NCI-H187 (cell line): Measurements from ENCODE around the gene CLIC4.
"Not testable (repeated sequence)": the region's sequence is repeated elsewhere in the genome, so short reads cannot be mapped to it uniquely, and the experiment has no call there.

Experiments used
- DNase-seq, 2 experiments: peaks; one replicate each; lab custom pipeline; 2025; lab: John Stamatoyannopoulos, UW

The CLIC4 gene

GRCh38 chr1:24717887-24718650 lies 27.2 kb upstream of the CLIC4 start:
- no peak for DNase-seq

DNA sequence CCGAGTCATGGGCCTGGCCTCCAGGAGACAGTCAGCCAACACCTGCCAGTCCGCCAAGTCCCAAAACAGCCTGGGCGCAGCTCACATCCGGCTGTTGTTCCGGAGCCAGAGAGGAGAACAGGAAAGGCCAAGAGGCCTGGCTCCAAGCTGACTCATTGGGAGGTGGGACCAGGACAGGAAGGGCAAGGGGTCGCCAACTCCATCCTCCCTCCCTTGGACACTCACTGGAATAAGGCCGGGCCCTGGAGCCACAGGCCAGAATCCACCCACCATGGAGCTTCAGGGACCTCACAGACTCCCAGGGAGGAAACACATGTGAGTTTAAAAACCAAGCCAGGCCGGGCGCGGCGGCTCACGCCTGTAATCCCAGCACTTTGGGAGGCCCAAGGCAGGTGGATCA lies 25.1 kb upstream of the CLIC4 start:
- DNase-seq: no peak

- no peak for DNase-seq
Observed at GRCh38 chr1:24721533-24721932, 23.7 kb upstream of the CLIC4 start.

DNA sequence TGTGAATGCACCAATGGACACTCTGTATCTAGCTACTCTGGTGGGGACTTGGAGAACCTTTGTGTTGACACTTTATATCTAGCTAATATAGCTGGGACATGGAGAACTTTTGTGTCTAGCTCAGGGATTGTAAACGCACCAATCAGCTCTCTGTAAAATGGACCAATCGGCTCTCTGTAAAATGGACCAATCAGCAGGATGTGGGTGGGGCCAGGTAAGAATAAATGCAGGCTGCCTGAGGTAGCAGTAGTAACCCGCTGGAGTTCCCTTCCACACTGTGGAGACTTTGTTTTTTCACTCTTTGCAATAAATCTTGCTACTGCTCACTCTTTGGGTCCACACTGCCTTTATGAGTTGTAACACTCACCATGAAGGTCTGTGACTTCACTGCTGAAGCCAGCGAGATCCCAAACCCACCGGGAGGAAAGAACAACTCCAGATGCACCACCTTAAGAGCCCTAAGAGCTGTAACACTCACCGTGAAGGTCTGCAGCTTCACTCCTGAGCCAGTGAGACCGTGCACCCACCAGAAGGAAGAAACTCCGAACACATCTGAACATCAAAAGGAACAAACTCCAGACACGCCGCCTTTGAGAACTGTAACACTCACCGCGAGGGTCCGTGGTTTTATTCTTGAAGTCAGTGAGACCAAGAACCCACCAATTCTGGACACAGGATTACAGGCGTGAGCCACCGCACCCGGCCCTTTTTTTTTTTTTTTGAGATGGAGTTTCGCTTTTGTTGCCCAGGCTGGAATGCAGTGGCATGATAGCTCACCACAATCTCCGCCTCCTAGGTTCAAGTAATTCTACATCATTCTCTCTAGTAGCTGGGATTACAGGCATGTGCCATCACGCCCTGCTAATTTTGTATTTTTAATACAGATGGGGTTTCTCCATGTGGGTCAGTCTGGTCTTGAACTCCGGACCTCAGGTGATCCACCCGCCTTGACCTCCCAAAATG lies 22.9 kb upstream of the CLIC4 start:
- DNase-seq: not testable (repeated sequence)

DNA sequence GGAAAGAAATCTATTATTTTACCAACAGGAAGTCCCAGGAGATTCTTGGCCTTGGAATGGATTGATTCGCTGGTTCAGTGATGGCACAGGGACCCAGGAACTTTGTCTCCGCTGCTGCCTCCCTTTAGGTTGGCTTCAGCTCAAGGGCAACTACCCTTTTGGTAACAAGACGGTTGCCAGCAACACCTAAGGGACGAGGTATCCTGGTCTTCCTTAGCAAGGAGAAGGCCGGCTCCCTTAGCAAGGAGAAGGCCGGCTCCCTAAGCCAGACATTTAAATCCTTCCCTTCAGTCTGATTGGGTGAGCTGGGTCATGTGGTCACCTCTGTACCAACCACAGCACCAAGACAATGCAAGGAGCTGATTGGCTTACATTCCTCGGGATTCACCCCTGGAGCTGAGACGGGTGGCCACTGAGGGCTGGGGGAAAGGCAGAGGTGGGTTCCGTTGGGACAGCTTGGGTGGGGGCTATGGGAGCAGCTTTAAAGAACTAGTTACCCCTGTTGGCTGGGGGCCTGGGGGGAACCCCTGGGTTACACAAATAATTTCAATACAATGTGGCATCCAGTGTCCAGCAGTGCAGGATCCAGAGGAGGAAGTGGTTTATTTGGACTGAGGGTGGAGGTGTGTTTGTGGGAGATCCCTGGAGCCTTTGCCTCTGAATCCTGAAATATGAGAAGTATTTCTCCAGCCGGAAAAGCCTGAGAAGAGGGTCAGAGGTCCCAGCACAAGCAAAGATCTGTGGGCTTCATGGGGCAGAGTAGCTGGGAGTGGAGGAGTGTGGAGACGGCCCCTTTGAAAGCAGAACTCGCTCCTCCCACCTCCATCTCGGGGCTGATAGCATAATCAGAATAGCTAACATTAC lies 20.7 kb upstream of the CLIC4 start:
- no peak for DNase-seq

DNA sequence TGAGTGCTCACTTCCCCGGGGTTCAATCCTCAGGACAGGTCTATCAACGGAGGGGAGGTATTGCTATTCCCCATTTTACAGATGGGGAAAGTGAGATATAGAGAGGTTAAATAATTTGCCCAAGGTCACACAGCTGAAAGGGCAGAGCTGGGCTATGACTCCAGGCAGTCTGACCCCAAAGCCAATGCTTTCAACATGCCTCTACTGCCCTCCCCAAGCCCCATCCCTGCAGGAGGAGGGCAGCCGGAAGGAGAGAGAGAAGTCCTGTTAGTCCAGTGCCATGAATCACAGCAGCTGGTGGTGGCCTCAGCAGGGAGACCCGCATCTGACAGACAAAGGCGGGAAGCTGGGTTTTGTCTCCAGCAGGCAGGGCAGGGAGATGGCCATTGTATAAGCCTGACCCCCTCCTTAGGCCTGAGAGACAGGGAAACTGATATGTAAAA lies 20.0 kb upstream of the CLIC4 start:
- DNase-seq: no peak

DNA sequence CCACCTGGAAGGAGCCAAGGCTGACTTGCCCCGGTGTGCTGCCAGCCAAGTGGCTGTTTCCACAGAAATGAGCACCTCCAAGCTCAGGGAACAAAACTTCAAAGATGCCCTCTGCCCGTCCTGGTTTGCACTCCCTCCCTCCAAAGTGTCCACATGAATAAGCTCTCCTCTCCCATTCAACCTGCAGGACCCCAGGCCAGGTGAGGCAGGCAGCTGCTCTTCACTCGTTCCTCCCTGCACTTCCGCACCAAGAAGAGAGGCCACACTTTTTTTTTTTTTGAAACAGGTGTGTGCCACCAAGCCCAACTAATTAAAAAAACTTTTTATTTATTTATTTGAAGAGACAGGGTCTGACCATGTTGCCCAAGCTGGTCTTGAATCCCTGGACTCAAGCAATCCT lies 18.5 kb upstream of the CLIC4 start:
- DNase-seq: no peak

DNA sequence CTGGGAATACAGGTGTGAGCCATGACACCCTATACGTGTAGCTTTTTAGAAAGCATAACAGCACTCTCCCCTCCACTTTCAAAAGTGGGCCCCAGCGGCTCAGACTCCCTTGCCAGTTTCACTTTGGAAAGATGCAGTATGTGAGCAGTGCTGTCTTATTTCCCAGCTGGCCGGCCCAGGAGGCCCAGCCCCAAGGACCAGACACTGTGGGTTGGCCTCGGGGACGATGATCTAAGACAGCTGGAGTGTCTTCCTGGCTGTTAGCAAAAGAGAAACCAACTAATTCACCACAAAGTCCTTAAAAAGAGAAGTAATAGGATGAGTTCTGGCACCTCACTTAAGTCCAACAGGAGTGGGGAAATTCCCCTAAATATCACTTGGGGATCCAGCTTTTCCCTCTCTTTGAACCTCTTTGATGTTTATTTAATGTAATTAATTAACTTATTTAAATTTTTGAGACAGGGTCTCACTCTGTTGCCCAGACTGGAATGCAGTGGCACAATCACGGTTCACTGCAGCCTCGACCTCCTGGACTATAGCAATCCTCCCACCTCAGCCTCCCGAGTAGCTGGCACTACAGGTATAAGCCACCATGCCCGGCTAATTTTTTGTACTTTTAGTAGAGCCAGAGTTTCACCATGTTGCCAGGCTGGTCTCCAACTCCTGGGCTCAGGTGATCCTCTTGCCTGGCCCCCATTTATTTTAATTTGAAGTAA lies 17.6 kb upstream of the CLIC4 start:
- no peak for DNase-seq

GRCh38 chr1:24728982-24729381 lies 16.3 kb upstream of the CLIC4 start:
- no peak for DNase-seq

- DNase-seq: no peak
Observed at GRCh38 chr1:24732186-24732885, 12.9 kb upstream of the CLIC4 start.

GRCh38 chr1:24733342-24733741 lies 11.9 kb upstream of the CLIC4 start:
- not testable (repeated sequence) for DNase-seq

GRCh38 chr1:24735156-24735508 lies 10.1 kb upstream of the CLIC4 start:
- DNase-seq: no peak

DNA sequence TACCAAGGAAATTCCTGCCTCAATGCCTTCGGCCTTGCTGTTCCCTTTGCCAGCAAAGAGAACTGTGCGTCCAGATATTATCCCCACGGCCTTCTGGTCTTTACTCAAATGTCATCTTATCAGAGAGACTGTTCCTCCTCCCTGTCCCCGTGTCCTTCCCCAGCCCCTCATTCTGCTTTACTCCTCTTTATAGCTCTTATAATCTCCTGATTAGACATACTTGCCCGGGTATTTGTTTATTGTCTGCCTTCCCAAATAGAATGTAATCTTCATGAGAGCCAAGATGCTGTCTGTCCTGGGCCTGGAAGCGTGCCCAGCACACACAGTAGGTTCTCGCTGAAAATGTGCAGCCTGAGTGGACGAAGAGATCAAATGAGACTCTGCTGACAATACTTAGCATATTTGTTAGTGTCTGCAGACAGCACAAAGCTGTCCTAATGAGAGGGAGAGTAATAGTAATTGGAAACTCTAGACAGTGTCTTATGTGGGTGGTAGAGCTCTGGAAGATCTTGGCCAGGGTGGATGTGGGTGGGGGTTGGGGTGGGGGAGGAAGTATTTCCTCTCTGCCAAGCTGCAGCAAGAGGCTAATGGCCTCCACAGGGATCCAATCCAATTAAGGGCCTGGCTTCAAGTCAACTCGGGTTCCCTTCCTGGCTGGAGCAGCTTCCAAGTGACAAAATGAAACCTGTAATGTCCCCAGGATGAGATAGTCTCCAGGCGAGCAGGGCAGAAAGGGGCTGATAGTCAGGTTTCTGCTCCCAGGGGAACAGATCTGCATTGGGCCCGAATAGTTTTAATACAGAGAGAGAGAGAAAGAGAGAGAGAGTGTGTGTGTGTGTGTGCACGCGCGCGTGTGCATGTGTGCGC lies 9.5 kb upstream of the CLIC4 start:
- DNase-seq: no peak

- DNase-seq: no peak
Observed at GRCh38 chr1:24737368-24738117, 7.7 kb upstream of the CLIC4 start.

DNA sequence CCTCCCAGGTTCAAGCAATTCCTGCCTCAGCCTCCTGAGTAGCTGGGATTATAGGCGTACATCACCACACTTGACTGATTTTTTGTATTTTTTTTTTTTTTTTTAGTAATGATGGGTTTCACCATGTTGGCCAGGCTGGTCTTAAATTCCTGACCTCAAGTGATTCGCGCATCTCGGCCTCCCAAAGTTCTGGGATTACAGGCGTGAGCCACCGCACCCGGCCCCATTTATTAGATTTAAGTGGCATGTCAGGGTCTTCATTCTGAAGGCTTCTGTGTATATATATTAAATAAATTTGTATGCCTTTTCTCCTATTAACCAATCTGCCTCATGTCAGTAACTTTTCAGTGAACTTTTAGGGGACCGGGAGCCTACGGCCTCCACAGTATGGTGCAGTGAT lies 6.0 kb upstream of the CLIC4 start:
- DNase-seq: no peak

DNA sequence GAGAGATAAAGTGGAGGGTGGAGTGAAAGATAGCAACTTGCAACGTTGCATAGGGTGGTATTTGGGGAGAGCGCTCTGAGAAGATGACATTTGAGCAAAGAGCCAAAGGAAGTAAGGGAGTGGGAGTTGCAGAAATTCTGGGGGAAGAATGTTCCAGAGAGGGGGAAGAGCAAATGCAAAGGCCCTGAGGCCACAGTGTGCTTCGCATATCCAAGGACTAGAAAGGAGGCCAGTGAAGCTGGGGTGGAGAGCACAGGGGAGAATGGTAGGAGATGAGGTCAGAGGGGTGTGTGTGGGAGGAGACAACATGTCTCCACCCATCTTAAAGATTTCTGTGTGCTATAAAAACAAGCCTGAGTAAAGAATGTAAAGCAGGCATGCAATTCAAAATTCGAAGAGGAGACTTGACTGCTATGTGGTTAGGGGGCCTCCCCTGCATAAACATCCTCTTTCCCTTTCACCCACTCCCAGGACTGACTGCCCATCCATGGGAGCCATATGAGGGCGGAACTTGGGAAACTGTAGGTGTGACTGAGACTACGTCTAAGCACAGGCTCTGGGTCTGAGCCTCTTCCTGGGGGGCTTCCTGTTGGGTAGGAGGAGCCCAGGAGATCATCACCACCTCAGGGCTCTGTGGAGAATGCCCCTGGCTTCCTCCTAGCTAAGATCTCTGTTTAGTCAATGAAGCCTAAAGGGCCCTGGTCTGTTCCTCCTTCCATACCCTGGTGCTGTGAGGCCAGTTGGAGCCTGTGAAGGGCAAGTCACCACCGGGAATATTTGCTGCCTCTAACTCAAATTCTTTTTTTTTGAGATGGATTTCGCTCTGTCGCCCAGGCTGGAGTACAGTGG lies 2.9 kb upstream of the CLIC4 start:
- no peak for DNase-seq

DNA sequence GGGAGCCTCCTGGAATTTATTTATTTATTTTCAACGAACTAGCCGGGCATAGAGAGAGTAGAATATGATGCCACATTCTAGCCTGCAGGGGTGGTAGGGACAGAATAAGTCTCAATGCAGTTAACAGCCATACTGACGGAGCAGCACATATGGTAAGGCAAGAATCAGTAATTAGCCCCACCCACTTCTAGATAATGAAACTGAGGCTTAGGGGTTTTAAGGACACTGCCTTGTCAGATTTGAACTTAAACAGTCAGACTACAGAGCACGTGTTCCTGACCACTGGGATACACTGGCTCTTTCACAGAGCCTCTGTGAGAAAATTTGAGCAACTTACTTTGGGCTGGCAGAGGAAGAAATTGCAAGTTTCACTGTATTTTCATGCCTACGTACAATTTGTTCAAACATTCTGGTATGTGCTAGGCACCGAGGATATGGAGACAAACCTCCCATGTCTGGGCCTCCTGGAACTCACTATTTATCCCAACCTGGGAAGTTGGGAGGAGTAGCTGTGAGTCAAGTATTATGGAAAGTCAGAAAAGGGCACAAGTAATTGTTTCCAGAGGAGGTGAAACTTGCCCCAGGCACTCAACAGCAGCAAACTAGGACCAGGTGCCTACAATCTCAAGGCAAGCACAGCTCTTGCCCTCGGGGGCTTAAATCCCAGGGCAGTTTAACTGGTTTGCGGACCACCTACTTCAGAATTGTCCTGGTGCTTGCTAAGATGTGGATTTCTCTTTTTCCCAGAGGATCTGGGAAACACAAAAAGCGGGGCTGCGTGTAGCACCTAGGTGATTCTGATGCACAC lies 1.6 kb upstream of the CLIC4 start:
- no peak for DNase-seq
